Panc1 (cell line): ENCODE data around the gene EIF2D.

ENCODE experiments used
- POLR2AphosphoS5 ChIP-seq: IDR thresholded peaks from 2 replicates; pipeline ENCODE4 v1.6.1; 2012; ENCODE audit warnings: mild to moderate bottlenecking, low read depth, low read length, moderate library complexity
- REST ChIP-seq, 2 experiments: IDR thresholded peaks; 2 replicates each; pipeline ENCODE4 v1.6.1; 2011 to 2012; ENCODE audit warnings: low read depth in 2 of 2, control low read depth in 1 of 2, low read length in 1 of 2, mild to moderate bottlenecking in 1 of 2, moderate library complexity in 1 of 2; ENCODE audit not compliant: insufficient read depth in 1 of 2
- SIN3A ChIP-seq: IDR thresholded peaks from 2 replicates; pipeline ENCODE4 v1.6.1; 2012; ENCODE audit warnings: low read depth, mild to moderate bottlenecking, low read length, moderate library complexity, borderline replicate concordance; ENCODE audit not compliant: insufficient read depth
- TF ChIP-seq, protein P1 (sequence below): fragments of 450-650 bp; IDR thresholded peaks from 2 replicates; pipeline ENCODE4 v1.5.1; 2017; ENCODE audit warnings: mild to moderate bottlenecking

DNA sequence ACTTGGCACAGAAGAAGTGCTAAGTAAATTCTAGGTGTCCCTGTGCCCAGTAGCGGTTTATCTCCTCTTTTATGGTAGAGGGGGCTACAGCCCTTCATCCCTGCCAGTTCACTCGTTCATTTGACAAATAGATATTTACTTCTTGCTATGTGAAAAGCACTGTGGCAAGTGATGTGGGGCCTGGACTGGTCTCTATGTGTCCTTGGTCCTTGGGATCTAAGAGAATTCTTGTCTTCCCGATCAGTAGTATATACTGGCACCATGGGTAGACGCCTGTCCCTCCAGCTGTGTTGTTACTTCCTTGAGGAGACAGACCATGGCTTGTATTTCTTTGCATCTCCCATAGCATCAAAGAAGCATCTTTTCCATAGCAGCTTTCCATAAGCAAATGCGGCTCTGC lies 29.7 kb downstream of the EIF2D start:
- TF ChIP-seq, protein P1, sequence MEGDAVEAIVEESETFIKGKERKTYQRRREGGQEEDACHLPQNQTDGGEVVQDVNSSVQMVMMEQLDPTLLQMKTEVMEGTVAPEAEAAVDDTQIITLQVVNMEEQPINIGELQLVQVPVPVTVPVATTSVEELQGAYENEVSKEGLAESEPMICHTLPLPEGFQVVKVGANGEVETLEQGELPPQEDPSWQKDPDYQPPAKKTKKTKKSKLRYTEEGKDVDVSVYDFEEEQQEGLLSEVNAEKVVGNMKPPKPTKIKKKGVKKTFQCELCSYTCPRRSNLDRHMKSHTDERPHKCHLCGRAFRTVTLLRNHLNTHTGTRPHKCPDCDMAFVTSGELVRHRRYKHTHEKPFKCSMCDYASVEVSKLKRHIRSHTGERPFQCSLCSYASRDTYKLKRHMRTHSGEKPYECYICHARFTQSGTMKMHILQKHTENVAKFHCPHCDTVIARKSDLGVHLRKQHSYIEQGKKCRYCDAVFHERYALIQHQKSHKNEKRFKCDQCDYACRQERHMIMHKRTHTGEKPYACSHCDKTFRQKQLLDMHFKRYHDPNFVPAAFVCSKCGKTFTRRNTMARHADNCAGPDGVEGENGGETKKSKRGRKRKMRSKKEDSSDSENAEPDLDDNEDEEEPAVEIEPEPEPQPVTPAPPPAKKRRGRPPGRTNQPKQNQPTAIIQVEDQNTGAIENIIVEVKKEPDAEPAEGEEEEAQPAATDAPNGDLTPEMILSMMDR, result no peak
- TF ChIP-seq SIN3A, result no peak
- no peak for TF ChIP-seq POLR2AphosphoS5
- no peak for TF ChIP-seq REST (IDR thresholded peaks at IDR 0.05; ENCODE audit: insufficient read depth in 1 of 2, low read depth in 2 of 2, low read length in 1 of 2)
